SW 1271 (cell line): ENCODE measurements around the gene GYG1.
A peak's percentile ranks its signal among the peaks of the same experiment; 100 is the strongest.

Experiments
- DNase-seq, 2 experiments: peaks; one replicate each; lab custom pipeline; 2025; lab: John Stamatoyannopoulos, UW

The GYG1 gene

GRCh38 chr3:149016669-149017541 is 25.6 kb downstream of the GYG1 start:
- peak; percentile 53 for DNase-seq

GRCh38 chr3:149018247-149018646 is 26.9 kb downstream of the GYG1 start:
- DNase-seq, result no peak

- DNase-seq, result no peak
These were observed 28.2 kb downstream of the GYG1 start for GRCh38 chr3:149019580-149019979.

- DNase-seq, result no peak
These were observed 29.0 kb downstream of the GYG1 start for GRCh38 chr3:149020196-149020838.

GRCh38 chr3:149020839-149021252 is 29.5 kb downstream of the GYG1 start:
- DNase-seq, result no peak

- no peak for DNase-seq
These were observed 30.5 kb downstream of the GYG1 start for GRCh38 chr3:149021830-149022229.

- no peak for DNase-seq
These were observed 32.6 kb downstream of the GYG1 start for GRCh38 chr3:149023951-149024350.

GRCh38 chr3:149026718-149027117 is 35.4 kb downstream of the GYG1 start:
- DNase-seq, result no peak

- DNase-seq, result no peak
These were observed 39.8 kb downstream of the GYG1 start for GRCh38 chr3:149031096-149031495.

- no peak for DNase-seq
These were observed 46.3 kb downstream of the GYG1 start for GRCh38 chr3:149037684-149038083.

- DNase-seq, result no peak
These were observed 47.0 kb downstream of the GYG1 start for GRCh38 chr3:149038322-149038721.

GRCh38 chr3:149042789-149043386 is 51.5 kb downstream of the GYG1 start:
- DNase-seq, result peak in 1 of 2 experiments; percentile 44

GRCh38 chr3:149044339-149045083 is 53.2 kb downstream of the GYG1 start:
- no peak for DNase-seq

- DNase-seq, result no peak
These were observed 64.2 kb downstream of the GYG1 start for GRCh38 chr3:149055575-149055974.

- no peak for DNase-seq
These were observed 66.9 kb downstream of the GYG1 start for GRCh38 chr3:149058198-149058597.

- DNase-seq, result no peak
These were observed 67.3 kb downstream of the GYG1 start for GRCh38 chr3:149058602-149059001.

GRCh38 chr3:149061776-149062175 is 70.4 kb downstream of the GYG1 start:
- DNase-seq, result no peak

GRCh38 chr3:149067883-149068282 is 76.5 kb downstream of the GYG1 start:
- no peak for DNase-seq
